SK-N-SH (cell line): ENCODE measurements around the gene RAPGEF4. TPM values are rescaled to one million over a fixed set of nuclear protein-coding genes. Genes with fewer than 3 reads are reported as not detected.

Experiments
- CTCF ChIA-PET: fragments of 300-600, 350-600 bp; formaldehyde crosslinking; extraction: SDS; loops from one replicate; lab custom pipeline; 2021; lab: Yijun Ruan, JAX
- POLR2A ChIA-PET: fragments of 350-600 bp; sonication (Branson Sonifier 250); formaldehyde crosslinking; extraction: SDS; loops from one replicate; lab custom pipeline; 2020; ENCODE audit warnings: antibody characterized with exemption, inconsistent platforms; lab: Yijun Ruan, JAX
- DNase-seq: peaks from one replicate; pipeline ENCODE4 v3.0.0; 2012
- H2AFZ ChIP-seq: fragments of 200-600 bp; sonication (generic); 2 replicates; pipeline ENCODE4 v1.8.1; 2016; ENCODE audit warnings: antibody characterized with exemption, mild to moderate bottlenecking, low read depth
- H3F3A ChIP-seq: fragments of 200-600 bp; sonication (generic); replicated peaks from 2 replicates; pipeline ENCODE3; 2016; ENCODE audit warnings: antibody characterized with exemption, mild to moderate bottlenecking; ENCODE audit not compliant: insufficient read depth
- H3K27ac ChIP-seq, 2 experiments: fragments of 200-500 bp in 1 of 2; fragments of 200-600 bp in 1 of 2; sonication (Bioruptor generic) in 1 of 2; sonication (generic), shearing (Covaris generic) in 1 of 2; 2 replicates each; pipeline versions ENCODE4 v1.5.1 to v1.6.1; 2014 to 2016; ENCODE audit warnings: low read depth in 2 of 2, inconsistent platforms in 1 of 2, low read length in 1 of 2, mild to moderate bottlenecking in 1 of 2, mixed read lengths in 1 of 2
- H3K27me3 ChIP-seq: fragments of 200-600 bp; sonication (generic), shearing (Covaris generic); 2 replicates; pipeline ENCODE4 v1.6.1; 2016; ENCODE audit warnings: mixed run types; ENCODE audit not compliant: insufficient read depth
- H3K36me3 ChIP-seq, 2 experiments: fragments of 200-500 bp in 1 of 2; fragments of 200-600 bp in 1 of 2; sonication (Bioruptor generic) in 1 of 2; sonication (generic) in 1 of 2; replicated peaks in 1 of 2; 2 replicates each; pipeline versions ENCODE3 to v1.5.1; 2014 to 2016; ENCODE audit warnings: low read length in 1 of 2, mild to moderate bottlenecking in 1 of 2; ENCODE audit not compliant: insufficient read depth in 2 of 2, control insufficient read depth in 1 of 2
- H3K4me1 ChIP-seq, 2 experiments: fragments of 200-500 bp in 1 of 2; fragments of 200-600 bp in 1 of 2; sonication (Bioruptor generic) in 1 of 2; sonication (generic), shearing (Covaris generic) in 1 of 2; 2 replicates each; pipeline versions ENCODE4 v1.5.1 to v1.6.1; 2014 to 2016; ENCODE audit warnings: low read depth in 1 of 2, low read length in 1 of 2, mixed run types in 1 of 2; ENCODE audit not compliant: insufficient read depth in 2 of 2, control insufficient read depth in 1 of 2
- H3K4me2 ChIP-seq: fragments of 200-600 bp; sonication (generic), shearing (Covaris generic); 2 replicates; pipeline ENCODE4 v1.6.1; 2017; ENCODE audit warnings: mixed run types
- H3K4me3 ChIP-seq, 2 experiments: fragments of 200-500 bp in 1 of 2; fragments of 200-600 bp in 1 of 2; sonication (Bioruptor generic) in 1 of 2; sonication (generic), shearing (Covaris generic) in 1 of 2; 2 replicates each; pipeline versions ENCODE4 v1.5.1 to v1.8.1; 2014 to 2016; ENCODE audit warnings: low read depth in 2 of 2, inconsistent platforms in 1 of 2, low read length in 1 of 2, mild to moderate bottlenecking in 1 of 2, mixed read lengths in 1 of 2, moderate library complexity in 1 of 2
- H3K79me2 ChIP-seq: fragments of 200-600 bp; sonication (generic); 2 replicates; pipeline ENCODE4 v1.8.1; 2017; ENCODE audit warnings: mild to moderate bottlenecking; ENCODE audit not compliant: insufficient read depth
- H3K9ac ChIP-seq: fragments of 200-600 bp; sonication (generic); 2 replicates; pipeline ENCODE4 v1.6.1; 2017; ENCODE audit warnings: mixed run types
- H3K9me2 ChIP-seq: fragments of 200-600 bp; sonication (generic); 2 replicates; pipeline ENCODE4 v1.6.1; 2017; ENCODE audit warnings: mixed run types
- H3K9me3 ChIP-seq: fragments of 200-600 bp; sonication (generic); 2 replicates; pipeline ENCODE4 v1.6.1; 2017; ENCODE audit warnings: mixed run types, mild to moderate bottlenecking, moderate library complexity
- H4K20me1 ChIP-seq: fragments of 200-600 bp; sonication (generic); 2 replicates; pipeline ENCODE4 v1.6.1; 2017; ENCODE audit warnings: mild to moderate bottlenecking, mixed run types; ENCODE audit not compliant: insufficient read depth
- GABPA ChIP-seq: IDR thresholded peaks from 2 replicates; pipeline ENCODE4 v1.4.0; 2012; ENCODE audit warnings: low read depth, mild to moderate bottlenecking
- MAX ChIP-seq: IDR thresholded peaks from 2 replicates; pipeline ENCODE4 v1.4.0; 2012; ENCODE audit warnings: low read depth
- NRF1 ChIP-seq: IDR thresholded peaks from 2 replicates; pipeline ENCODE4 v1.6.1; 2012; ENCODE audit warnings: low read depth, mild to moderate bottlenecking, low read length
- PBX3 ChIP-seq: IDR thresholded peaks from 2 replicates; pipeline ENCODE4; 2012
- RXRA ChIP-seq: IDR thresholded peaks from 2 replicates; pipeline ENCODE4 v1.4.0; 2012; ENCODE audit warnings: low read depth, mild to moderate bottlenecking, borderline replicate concordance
- SIN3A ChIP-seq: IDR thresholded peaks from 2 replicates; pipeline ENCODE4 v1.6.1; 2012; ENCODE audit warnings: low read depth, mild to moderate bottlenecking, low read length, moderate library complexity, borderline replicate concordance
- SMC3 ChIP-seq: IDR thresholded peaks from 2 replicates; pipeline ENCODE4 v1.6.1; 2012; ENCODE audit warnings: low read depth, low read length, improper control_type of control experiment
- TAF1 ChIP-seq: IDR thresholded peaks from 2 replicates; pipeline ENCODE4 v1.6.1; 2012; ENCODE audit warnings: low read depth, mild to moderate bottlenecking, low read length, moderate library complexity, borderline replicate concordance
- TCF12 ChIP-seq: IDR thresholded peaks from 2 replicates; pipeline ENCODE4 v1.4.0; 2012
- TEAD4 ChIP-seq: IDR thresholded peaks from 2 replicates; pipeline ENCODE4 v1.4.0; 2012; ENCODE audit warnings: mild to moderate bottlenecking, borderline replicate concordance; ENCODE audit not compliant: insufficient read depth
- YY1 ChIP-seq: IDR thresholded peaks from 2 replicates; pipeline ENCODE4 v1.4.0; 2012; ENCODE audit warnings: low read depth, mild to moderate bottlenecking
- ZBTB33 ChIP-seq: IDR thresholded peaks from 2 replicates; pipeline ENCODE4 v1.4.0; 2012; ENCODE audit warnings: low read depth, borderline replicate concordance
- WGBS: methylation state at CpG from one replicate; pipeline ENCODE4 v1.1.6; 2017; ENCODE audit warnings: low lambda C conversion rate; 5-methylcytosine and 5-hydroxymethylcytosine counted together
- polyA plus RNA-seq, 3 experiments: library from polyadenylated mRNA; depleted of rRNA; stranded (reverse); fragments of >200 nt; gene quantifications; 2 replicates each; pipeline ENCODE4 v1.2.3, GENCODE V29; 2012

The RAPGEF4 gene
- polyA plus RNA-seq, 1 of the 3 experiments (the other 2 are of a cell fraction), result 0.30 TPM

DNA sequence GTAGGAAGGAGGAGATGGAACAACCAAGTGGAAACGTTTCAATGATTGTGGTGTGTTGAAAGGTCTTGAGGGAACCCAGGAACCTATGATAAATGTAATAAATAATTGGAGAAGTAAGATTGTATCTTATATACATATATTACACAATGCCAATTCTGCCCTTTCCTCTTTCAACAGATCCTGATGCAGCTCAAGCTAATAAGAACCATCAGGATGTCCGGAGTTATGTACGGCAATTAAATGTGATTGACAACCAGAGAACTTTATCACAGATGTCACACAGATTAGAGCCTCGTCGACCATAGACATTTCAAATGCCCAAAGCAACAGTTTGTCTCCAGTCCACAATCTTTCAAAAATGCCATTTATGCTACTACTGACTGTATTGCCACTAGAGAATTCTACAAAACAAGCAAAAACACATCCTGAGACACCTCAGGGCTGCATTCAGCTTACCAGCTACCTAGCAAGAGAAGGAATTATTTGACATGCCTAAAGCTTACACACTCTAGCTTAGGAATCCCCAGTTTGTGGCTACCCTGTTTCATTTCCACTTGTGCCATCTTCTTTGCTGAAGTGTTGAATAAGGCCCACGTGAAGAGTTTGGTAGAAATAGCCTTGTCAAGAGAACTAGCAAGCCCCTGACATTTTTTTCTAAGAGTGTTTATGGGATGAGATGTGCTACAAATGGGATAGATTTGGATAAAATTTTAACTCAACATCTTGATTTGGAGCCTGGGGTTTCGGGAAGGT is 316.0 kb downstream of the RAPGEF4 start:
- no peak for DNase-seq
- Histone ChIP-seq H3K9me3 (no peaks in the 10 kb centered on the region), H3K4me2 (no peak overlapping the region), H3K27ac (no peak overlapping the region; a peak in 1 of 4 replicates), H3K9me2 (no peaks in the 10 kb centered on the region), H4K20me1 (no peaks in the 10 kb centered on the region), H3K4me3 (no peak overlapping the region), H2AFZ (no peak overlapping the region), H3F3A (peaks cover 22% of the 10 kb centered on the region), H3K79me2 (no peaks in the 10 kb centered on the region), H3K9ac (no peak overlapping the region), H3K27me3 (no peaks in the 10 kb centered on the region), H3K36me3 (no peaks in the 10 kb centered on the region), H3K4me1 (peaks cover 2 to 37% of the 10 kb centered on the region in 2 experiments)
- WGBS, result 83% methylated on average over 7 of the region's 7 CpGs
- ChIA-PET POLR2A (no interaction called here), CTCF (no interaction called here)
- TF ChIP-seq SIN3A (no peak), ZBTB33 (no peak), NRF1 (no peak), PBX3 (no peak), GABPA (no peak)

- CTCF ChIA-PET, result interaction anchor here (0.7 kb wide), 1 partner anchor 24 kb away, joined by 3 read pairs; no protein-coding TSS in a partner anchor
Observed at GRCh38 chr2:173053043-173053699, 317.5 kb downstream of the RAPGEF4 start.

More at GRCh38 chr2:173053043-173053699, 317.5 kb downstream of the RAPGEF4 start:
- H3K36me3 ChIP-seq, result no peaks in the 10 kb centered on the region
- POLR2A ChIA-PET, result no interaction called here
- no peak overlapping the region for H2AFZ ChIP-seq
- H3K9me2 ChIP-seq, result no peaks in the 10 kb centered on the region
- no peak overlapping the region for H3K4me3 ChIP-seq
- H3K4me1 ChIP-seq, result peaks cover 2 to 29% of the 10 kb centered on the region in 2 experiments
- peaks cover 22% of the 10 kb centered on the region for H3F3A ChIP-seq
- H3K27me3 ChIP-seq, result no peaks in the 10 kb centered on the region
- TF ChIP-seq TCF12 (0 out of 2 replicates have a peak, but pooled peaks have one; percentile 9), TEAD4 (no peak), YY1 (no peak), ZBTB33 (no peak), RXRA (no peak), MAX (no peak), SMC3 (no peak), TAF1 (no peak)
- WGBS, result 79% methylated on average over 3 of the region's 3 CpGs
- no peak overlapping the region for H3K9ac ChIP-seq
- peak overlapping the region in 1 of 2 experiments; percentile 28; a peak in 1 of 4 replicates for H3K27ac ChIP-seq
- no peaks in the 10 kb centered on the region for H4K20me1 ChIP-seq
- H3K79me2 ChIP-seq, result no peaks in the 10 kb centered on the region
- no peak for DNase-seq
- no peaks in the 10 kb centered on the region for H3K9me3 ChIP-seq
- H3K4me2 ChIP-seq, result no peak overlapping the region
